ENCODE data around the gene GMEB2. TPM values are rescaled to one million over a fixed set of nuclear protein-coding genes. Genes with fewer than 3 reads are reported as not detected.

The GMEB2 gene
- total RNA-seq, 1 donor from 2014 or later, result 6.9 TPM

GRCh38 chr20:63558804-63559484 lies 68.0 kb downstream of the GMEB2 start:
- ATAC-seq, result no peak

GRCh38 chr20:63557481-63557891 lies 69.4 kb downstream of the GMEB2 start:
- no peak for ATAC-seq

DNA sequence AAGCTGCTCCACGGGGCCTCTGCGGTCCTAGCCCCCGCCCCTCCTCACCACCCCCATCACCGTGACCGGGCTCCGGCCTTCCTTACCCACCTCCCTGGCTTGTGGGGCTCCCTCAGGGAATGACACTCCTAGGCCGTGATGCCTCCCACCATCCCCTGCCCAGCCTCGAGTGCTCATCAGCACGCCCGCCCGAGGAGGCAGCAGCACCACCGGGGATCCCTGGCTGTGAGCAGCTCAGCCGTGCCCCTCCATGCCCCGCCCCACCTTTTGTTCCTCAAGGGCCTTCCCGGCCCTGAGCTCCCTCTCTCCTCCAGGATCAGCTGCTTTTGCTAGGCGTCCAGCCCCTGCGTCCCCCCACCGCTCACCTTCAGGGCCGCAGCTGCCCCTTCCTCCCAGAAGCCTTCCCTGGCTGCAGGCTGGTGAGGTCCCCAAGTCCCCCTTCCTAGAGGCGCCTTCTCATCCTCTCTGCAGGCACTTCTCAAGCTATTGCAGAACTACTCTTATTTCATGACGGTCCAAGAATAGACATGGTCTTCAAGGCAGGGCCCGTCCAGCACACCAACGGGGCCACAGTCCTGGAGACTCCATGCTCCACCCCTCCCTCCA lies 69.9 kb downstream of the GMEB2 start:
- no peak for ATAC-seq

DNA sequence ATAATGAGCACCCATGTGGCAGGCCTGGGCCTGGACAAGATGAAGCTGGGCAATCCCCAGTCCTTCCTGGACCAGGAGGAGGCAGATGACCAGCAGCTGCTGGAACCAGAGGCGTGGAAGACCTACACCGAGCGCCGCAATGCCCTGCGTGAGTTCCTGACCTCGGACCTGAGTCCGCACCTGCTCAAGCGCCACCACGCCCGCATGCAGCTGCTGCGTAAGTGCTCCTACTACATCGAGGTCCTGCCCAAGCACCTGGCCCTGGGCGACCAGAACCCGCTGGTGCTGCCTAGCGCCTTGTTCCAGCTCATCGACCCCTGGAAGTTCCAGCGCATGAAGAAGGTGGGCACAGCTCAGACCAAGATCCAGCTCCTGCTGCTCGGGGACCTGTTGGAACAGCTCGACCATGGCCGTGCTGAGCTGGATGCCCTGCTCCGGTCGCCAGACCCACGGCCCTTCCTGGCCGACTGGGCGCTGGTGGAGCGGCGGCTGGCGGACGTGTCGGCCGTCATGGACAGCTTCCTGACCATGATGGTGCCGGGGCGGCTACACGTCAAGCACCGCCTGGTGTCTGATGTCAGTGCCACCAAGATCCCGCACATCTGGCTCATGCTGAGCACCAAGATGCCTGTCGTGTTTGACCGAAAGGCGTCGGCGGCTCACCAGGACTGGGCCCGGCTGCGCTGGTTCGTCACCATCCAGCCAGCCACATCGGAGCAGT lies 71.1 kb downstream of the GMEB2 start:
- ATAC-seq, result no peak

GRCh38 chr20:63554361-63555278 lies 72.3 kb downstream of the GMEB2 start:
- ATAC-seq, result no peak

DNA sequence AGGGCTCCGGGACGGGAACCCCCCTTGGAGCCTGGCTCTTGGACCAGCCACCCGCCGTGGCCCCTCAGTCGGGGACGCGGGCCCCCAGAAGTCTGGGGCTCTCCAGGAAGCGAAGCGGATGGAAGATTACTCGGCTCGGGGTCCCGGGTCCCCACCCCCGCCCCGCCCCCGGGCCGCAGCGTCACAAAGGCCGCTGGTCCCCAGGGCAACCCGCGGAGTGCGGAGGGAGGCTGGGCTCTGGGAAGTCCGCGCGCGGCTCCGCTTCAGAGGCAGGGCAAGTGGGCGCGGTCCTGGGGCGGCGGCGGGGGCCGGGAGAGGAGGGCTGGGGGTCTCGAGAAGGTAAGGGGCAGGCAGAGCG lies 73.0 kb downstream of the GMEB2 start, which contains the start of gene FNDC11:
FNDC11 (plus strand) TSS at position 227 of the 358 bp plus-strand sequence. CDS start 1,505 bp downstream, outside the sequence.
- ATAC-seq, result peak; percentile 24

- ATAC-seq, result peak; percentile 80
These were observed 73.5 kb downstream of the GMEB2 start for GRCh38 chr20:63553251-63553932.

- peak; percentile 5 for ATAC-seq
These were observed 74.2 kb downstream of the GMEB2 start for GRCh38 chr20:63552481-63553249.

GRCh38 chr20:63551068-63551467 lies 75.8 kb downstream of the GMEB2 start:
- no peak for ATAC-seq

DNA sequence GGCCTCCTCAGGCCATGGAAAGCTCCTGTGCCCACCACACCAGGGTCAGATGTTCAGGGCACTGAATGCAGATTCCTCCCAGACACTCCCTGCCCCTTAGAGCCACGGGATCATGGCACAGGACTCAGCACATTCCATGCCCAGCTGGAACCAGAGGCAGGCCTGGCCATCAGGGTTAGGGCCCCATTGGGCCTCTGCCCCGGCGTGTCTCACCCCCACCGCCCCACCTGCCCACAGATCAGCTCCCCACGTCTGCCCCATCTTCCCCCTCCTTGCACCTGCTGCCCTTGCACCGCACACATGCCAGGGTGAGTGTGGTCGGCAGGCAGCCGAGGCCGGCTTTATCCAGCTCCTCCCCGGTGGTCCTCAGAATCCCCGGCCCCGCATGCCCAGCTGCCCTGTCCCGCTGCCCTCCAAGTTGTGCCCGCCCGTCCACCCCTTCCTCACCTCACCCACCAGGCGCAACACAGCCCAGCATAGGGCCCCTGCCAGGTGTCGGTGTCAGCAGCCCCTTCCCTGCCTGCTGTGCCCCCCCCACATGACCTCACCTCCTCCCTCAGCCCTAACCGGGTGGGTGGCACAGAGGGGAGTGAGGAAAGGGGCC lies 77.1 kb downstream of the GMEB2 start:
- ATAC-seq, result no peak

DNA sequence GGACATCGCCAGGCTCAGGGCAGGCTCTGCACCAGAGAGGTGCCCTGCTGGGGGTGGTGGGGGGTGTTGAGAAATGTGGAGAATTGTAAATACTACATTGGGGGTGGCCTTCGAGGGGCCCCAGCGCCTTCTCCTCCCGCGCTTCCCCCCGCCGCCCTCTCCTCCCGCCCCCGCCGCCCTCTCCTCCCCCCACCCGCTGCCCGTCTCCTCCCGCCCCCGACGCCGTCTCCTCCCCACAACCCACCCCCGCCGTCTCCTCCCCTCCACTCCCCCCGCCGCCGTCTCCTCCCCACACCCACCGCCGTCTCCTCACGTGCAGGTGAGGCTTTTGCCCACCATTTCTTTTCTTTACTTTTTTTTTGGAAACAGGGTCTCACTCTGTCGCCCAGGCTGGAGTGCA lies 77.9 kb downstream of the GMEB2 start:
- no peak for ATAC-seq

- ATAC-seq, result no peak
These were observed 78.4 kb downstream of the GMEB2 start for GRCh38 chr20:63548542-63548941.

DNA sequence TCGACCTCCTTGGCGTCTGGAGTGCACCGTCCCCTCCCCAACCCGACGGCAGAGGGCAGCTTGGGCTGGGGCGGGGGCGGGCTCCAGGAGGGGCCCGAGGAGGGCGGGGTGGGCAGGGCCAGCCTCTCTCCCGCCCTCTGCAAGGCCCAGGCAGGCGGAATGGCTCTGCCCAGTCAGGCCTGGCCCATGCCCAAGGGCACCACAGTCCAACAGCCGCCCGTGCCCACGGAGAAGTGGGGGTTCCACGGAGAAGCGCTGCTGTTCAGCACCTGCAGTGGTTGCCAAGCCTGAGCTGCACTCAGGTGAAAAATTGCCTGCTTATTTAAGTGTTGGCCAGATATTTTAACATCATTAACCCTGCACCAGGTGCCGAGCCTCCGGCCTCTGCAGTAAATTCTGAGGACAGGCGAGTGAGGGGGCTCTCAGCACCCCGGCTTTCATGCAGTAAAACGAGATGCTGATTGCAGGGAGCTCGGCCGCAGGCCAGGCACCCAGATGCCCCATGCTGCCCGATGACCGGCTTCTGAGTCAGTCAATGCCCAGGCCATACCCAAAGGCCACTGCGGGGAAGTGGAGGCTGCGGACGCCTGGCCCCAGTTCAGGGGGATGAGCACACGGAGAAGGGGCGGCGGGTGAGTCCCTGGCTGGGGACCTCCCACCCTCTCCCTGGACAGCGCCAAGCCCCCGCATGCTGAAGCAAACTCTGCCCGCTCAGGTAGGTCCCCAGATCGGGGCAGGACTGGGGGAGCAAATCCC lies 79.0 kb downstream of the GMEB2 start, which contains the start of gene SRMS:
SRMS (minus strand) TSS at position 25 of the 756 bp plus-strand sequence. CDS start 286 bp downstream, outside the sequence.
- ATAC-seq, result no peak

GRCh38 chr20:63546956-63547724 lies 79.8 kb downstream of the GMEB2 start:
- ATAC-seq, result no peak

- ATAC-seq, result no peak
These were observed 80.5 kb downstream of the GMEB2 start for GRCh38 chr20:63546256-63546955.

GRCh38 chr20:63545814-63546213 lies 81.1 kb downstream of the GMEB2 start:
- no peak for ATAC-seq

DNA sequence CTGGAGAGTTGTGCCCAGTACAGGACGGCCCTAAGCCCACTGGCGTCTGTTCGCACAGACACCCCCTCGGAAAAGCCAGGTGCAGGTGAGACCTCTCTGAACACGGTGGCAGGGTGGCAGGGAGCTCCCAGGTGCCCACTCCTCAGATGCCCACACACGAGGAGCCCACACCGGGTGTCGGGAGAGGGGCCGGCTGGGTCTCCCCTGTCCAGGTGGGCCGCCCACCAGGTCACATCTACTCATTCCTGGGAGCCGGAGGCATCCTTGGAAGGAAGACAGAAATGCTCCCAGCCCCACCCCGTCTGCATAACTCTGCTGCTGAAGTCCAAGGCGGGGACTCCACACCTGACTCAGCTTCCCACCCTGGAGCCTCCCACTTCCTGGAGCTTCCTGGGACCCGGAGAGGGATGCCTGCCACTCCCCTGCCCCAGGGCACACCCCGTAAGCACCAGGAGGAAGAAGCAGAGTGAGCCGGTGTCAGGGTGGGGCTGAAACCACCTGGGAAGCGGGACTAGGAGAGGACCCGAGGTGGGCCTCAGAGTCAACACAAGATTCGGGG lies 81.9 kb downstream of the GMEB2 start:
- ATAC-seq, result peak; percentile 63

All from esophagus mucosa (tissue), 1 donor.